ENCODE data around the gene CHAC2.

Gene CHAC2

GRCh38 chr2:53740170-53740569 is 27.4 kb upstream of the CHAC2 start:
- Histone ChIP-seq H3K4me1 (ENCODE audit: low read length) (peaks cover 24% of the 10 kb centered on the region), H3K79me2 (ENCODE audit: low read length) (no peaks in the 10 kb centered on the region), H3K4me2 (ENCODE audit: low read length) (no peak overlapping the region), H3K27ac (ENCODE audit: low read length) (no peak overlapping the region), H3K9me3 (ENCODE audit: insufficient read depth, low read length) (no peaks in the 10 kb centered on the region), H3K27me3 (ENCODE audit: low read depth, low read length) (no peaks in the 10 kb centered on the region), H2AFZ (ENCODE audit: low read depth, low read length) (no peak overlapping the region), H3K9ac (ENCODE audit: low read length) (no peak overlapping the region), H3K36me3 (replicated peaks; ENCODE audit: low read depth, low read length) (peaks cover 8% of the 10 kb centered on the region), H3K4me3 (ENCODE audit: low read length) (no peak overlapping the region), H4K20me1 (ENCODE audit: insufficient read depth, low read length) (no peaks in the 10 kb centered on the region)
- no peak for TF ChIP-seq EZH2phosphoT487 (IDR thresholded peaks at IDR 0.05; ENCODE audit: low read depth)
- TF ChIP-seq, protein P1, sequence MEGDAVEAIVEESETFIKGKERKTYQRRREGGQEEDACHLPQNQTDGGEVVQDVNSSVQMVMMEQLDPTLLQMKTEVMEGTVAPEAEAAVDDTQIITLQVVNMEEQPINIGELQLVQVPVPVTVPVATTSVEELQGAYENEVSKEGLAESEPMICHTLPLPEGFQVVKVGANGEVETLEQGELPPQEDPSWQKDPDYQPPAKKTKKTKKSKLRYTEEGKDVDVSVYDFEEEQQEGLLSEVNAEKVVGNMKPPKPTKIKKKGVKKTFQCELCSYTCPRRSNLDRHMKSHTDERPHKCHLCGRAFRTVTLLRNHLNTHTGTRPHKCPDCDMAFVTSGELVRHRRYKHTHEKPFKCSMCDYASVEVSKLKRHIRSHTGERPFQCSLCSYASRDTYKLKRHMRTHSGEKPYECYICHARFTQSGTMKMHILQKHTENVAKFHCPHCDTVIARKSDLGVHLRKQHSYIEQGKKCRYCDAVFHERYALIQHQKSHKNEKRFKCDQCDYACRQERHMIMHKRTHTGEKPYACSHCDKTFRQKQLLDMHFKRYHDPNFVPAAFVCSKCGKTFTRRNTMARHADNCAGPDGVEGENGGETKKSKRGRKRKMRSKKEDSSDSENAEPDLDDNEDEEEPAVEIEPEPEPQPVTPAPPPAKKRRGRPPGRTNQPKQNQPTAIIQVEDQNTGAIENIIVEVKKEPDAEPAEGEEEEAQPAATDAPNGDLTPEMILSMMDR (IDR thresholded peaks at IDR 0.05; ENCODE audit: low read depth, low read length): peak; percentile 57

- Histone ChIP-seq H3K4me3 (ENCODE audit: low read length) (no peak overlapping the region), H3K9me3 (ENCODE audit: insufficient read depth, low read length) (no peaks in the 10 kb centered on the region), H3K36me3 (replicated peaks; ENCODE audit: low read depth, low read length) (peaks cover 12% of the 10 kb centered on the region), H4K20me1 (ENCODE audit: insufficient read depth, low read length) (no peaks in the 10 kb centered on the region), H3K4me1 (ENCODE audit: low read length) (peaks cover 25% of the 10 kb centered on the region), H3K79me2 (ENCODE audit: low read length) (no peaks in the 10 kb centered on the region), H3K27me3 (ENCODE audit: low read depth, low read length) (no peaks in the 10 kb centered on the region), H3K9ac (ENCODE audit: low read length) (no peak overlapping the region), H3K4me2 (ENCODE audit: low read length) (peak overlapping the region; percentile 38), H2AFZ (ENCODE audit: low read depth, low read length) (no peak overlapping the region), H3K27ac (ENCODE audit: low read length) (peak overlapping the region; percentile 25; the same call in 1 of the 2 replicates)
- TF ChIP-seq, protein P1 (IDR thresholded peaks at IDR 0.05; ENCODE audit: low read depth, low read length): no peak
- TF ChIP-seq EZH2phosphoT487 (IDR thresholded peaks at IDR 0.05; ENCODE audit: low read depth): no peak
These were observed 23.1 kb upstream of the CHAC2 start for GRCh38 chr2:53744395-53745065.

- Histone ChIP-seq H3K36me3 (replicated peaks; ENCODE audit: low read depth, low read length) (peaks cover 10% of the 10 kb centered on the region), H3K9ac (ENCODE audit: low read length) (no peak overlapping the region), H4K20me1 (ENCODE audit: insufficient read depth, low read length) (no peaks in the 10 kb centered on the region), H3K27ac (ENCODE audit: low read length) (peak overlapping the region; percentile 34; the same call in 1 of the 2 replicates), H3K9me3 (ENCODE audit: insufficient read depth, low read length) (no peaks in the 10 kb centered on the region), H3K4me1 (ENCODE audit: low read length) (peaks cover 39% of the 10 kb centered on the region), H2AFZ (ENCODE audit: low read depth, low read length) (no peak overlapping the region), H3K4me2 (ENCODE audit: low read length) (peak overlapping the region; percentile 61), H3K4me3 (ENCODE audit: low read length) (peak overlapping the region; percentile 57; the same call in 1 of the 2 replicates), H3K27me3 (ENCODE audit: low read depth, low read length) (no peaks in the 10 kb centered on the region), H3K79me2 (ENCODE audit: low read length) (0 out of 2 replicates have a peak, but pooled peaks cover 8% of the 10 kb centered on the region)
- TF ChIP-seq, protein P1 (IDR thresholded peaks at IDR 0.05; ENCODE audit: low read depth, low read length): no peak
- TF ChIP-seq EZH2phosphoT487 (IDR thresholded peaks at IDR 0.05; ENCODE audit: low read depth): no peak
These were observed 17.4 kb upstream of the CHAC2 start for GRCh38 chr2:53750041-53750768.

GRCh38 chr2:53751728-53752127 is 15.9 kb upstream of the CHAC2 start:
- H4K20me1 ChIP-seq (ENCODE audit: insufficient read depth, low read length): no peaks in the 10 kb centered on the region
- H3K79me2 ChIP-seq (ENCODE audit: low read length): 0 out of 2 replicates have a peak, but pooled peaks cover 8% of the 10 kb centered on the region
- H3K9me3 ChIP-seq (ENCODE audit: insufficient read depth, low read length): no peaks in the 10 kb centered on the region
- peaks cover 13% of the 10 kb centered on the region for H3K36me3 ChIP-seq (replicated peaks; ENCODE audit: low read depth, low read length)
- peak overlapping the region; percentile 61 for H3K4me2 ChIP-seq (ENCODE audit: low read length)
- H3K9ac ChIP-seq (ENCODE audit: low read length): peak overlapping the region; percentile 33; the same call in 1 of the 2 replicates
- H3K27me3 ChIP-seq (ENCODE audit: low read depth, low read length): no peaks in the 10 kb centered on the region
- H3K4me1 ChIP-seq (ENCODE audit: low read length): peaks cover 33% of the 10 kb centered on the region
- peak overlapping the region; percentile 58 for H3K27ac ChIP-seq (ENCODE audit: low read length)
- TF ChIP-seq, protein P1 (IDR thresholded peaks at IDR 0.05; ENCODE audit: low read depth, low read length): no peak
- TF ChIP-seq EZH2phosphoT487 (IDR thresholded peaks at IDR 0.05; ENCODE audit: low read depth): no peak
- H2AFZ ChIP-seq (ENCODE audit: low read depth, low read length): no peak overlapping the region
- peak overlapping the region; percentile 57 for H3K4me3 ChIP-seq (ENCODE audit: low read length)

Measured in OCI-LY3 (cell line).